HEK293 (cell line): ENCODE results near the gene CATSPERZ.
A peak's percentile ranks its signal among the peaks of the same experiment; 100 is the strongest.

Experiments used
- CTCF ChIA-PET: fragments of 350-600 bp; formaldehyde crosslinking; extraction: SDS; loops from one replicate; lab custom pipeline; 2021; ENCODE audit warnings: antibody characterized with exemption; lab: Yijun Ruan, JAX
- POLR2A ChIA-PET: fragments of 300-600 bp; formaldehyde crosslinking; extraction: SDS; loops from one replicate; lab custom pipeline; 2020; ENCODE audit warnings: antibody characterized with exemption, inconsistent platforms; lab: Yijun Ruan, JAX
- H3K27ac ChIP-seq: fragments of 200-500 bp; sonication (Bioruptor generic); 2 replicates; pipeline ENCODE4 v1.5.1; 2014; ENCODE audit warnings: low read depth, low read length, control low read depth, inconsistent platforms; ENCODE audit errors: extremely low read depth
- H3K36me3 ChIP-seq, 2 experiments: fragments of 200-500 bp in 1 of 2; sonication (Bioruptor generic) in 1 of 2; 1 replicate in 1 of 2; 2 replicates in 1 of 2; pipeline ENCODE4 v1.5.1; 2014 to 2017; ENCODE audit warnings: inconsistent platforms in 2 of 2, low read length in 2 of 2; ENCODE audit not compliant: control insufficient read depth in 2 of 2, insufficient read depth in 1 of 2
- H3K4me1 ChIP-seq: fragments of 200-500 bp; sonication (Bioruptor generic); 2 replicates; pipeline ENCODE4 v1.5.1; 2014; ENCODE audit warnings: mild to moderate bottlenecking, low read length, inconsistent platforms; ENCODE audit not compliant: control insufficient read depth, insufficient read depth
- H3K4me3 ChIP-seq: 2 replicates; pipeline ENCODE4 v1.5.1; 2011; ENCODE audit warnings: low read depth, mild to moderate bottlenecking, control low read depth, low read length, moderate library complexity
- H3K9me3 ChIP-seq: fragments of 200-500 bp; sonication (Bioruptor generic); 2 replicates; pipeline ENCODE4 v1.5.1; 2014; ENCODE audit warnings: low read depth, low read length, inconsistent platforms; ENCODE audit not compliant: control insufficient read depth, insufficient read depth
- GLI2 ChIP-seq: fragments of 450-650 bp; formaldehyde crosslinking; IDR thresholded peaks from 2 replicates; pipeline ENCODE4; 2017; ENCODE audit warnings: missing biosample characterization, missing genetic modification characterization, low read depth, borderline replicate concordance
- GLIS1 ChIP-seq: fragments of 450-650 bp; formaldehyde crosslinking; IDR thresholded peaks from 2 replicates; pipeline ENCODE4 v1.5.1; 2016; ENCODE audit warnings: missing biosample characterization, missing genetic modification characterization
- KLF7 ChIP-seq: fragments of 450-650 bp; formaldehyde crosslinking; IDR thresholded peaks from 2 replicates; pipeline ENCODE4 v1.5.1; 2016; ENCODE audit warnings: missing biosample characterization, missing genetic modification characterization, borderline replicate concordance
- SALL2 ChIP-seq: fragments of 450-650 bp; formaldehyde crosslinking; IDR thresholded peaks from 2 replicates; pipeline ENCODE4 v1.5.0; 2017; ENCODE audit warnings: missing biosample characterization, mild to moderate bottlenecking, missing genetic modification characterization, borderline replicate concordance
- ZBTB17 ChIP-seq: fragments of 450-650 bp; formaldehyde crosslinking; IDR thresholded peaks from 2 replicates; pipeline ENCODE4 v1.5.1; 2016; ENCODE audit warnings: missing biosample characterization, missing genetic modification characterization
- ZBTB21 ChIP-seq: fragments of 450-650 bp; formaldehyde crosslinking; IDR thresholded peaks from 2 replicates; pipeline ENCODE4 v1.5.1; 2017; ENCODE audit warnings: missing biosample characterization, missing genetic modification characterization
- ZEB2 ChIP-seq: fragments of 450-650 bp; formaldehyde crosslinking; IDR thresholded peaks from 2 replicates; pipeline ENCODE4 v1.5.1; 2016; ENCODE audit warnings: missing biosample characterization, missing genetic modification characterization
- ZNF768 ChIP-seq: fragments of 450-650 bp; formaldehyde crosslinking; IDR thresholded peaks from 2 replicates; pipeline ENCODE4 v1.5.1; 2018; ENCODE audit warnings: missing biosample characterization, mild to moderate bottlenecking, missing genetic modification characterization
- TF ChIP-seq, protein P1 (sequence below): fragments of 450-650 bp; formaldehyde crosslinking; IDR thresholded peaks from 2 replicates; pipeline ENCODE4 v1.5.1; 2016; ENCODE audit warnings: missing biosample characterization, missing genetic modification characterization, low read depth
- TF ChIP-seq, protein P2 (sequence below): fragments of 450-650 bp; IDR thresholded peaks from 2 replicates; pipeline ENCODE4 v1.5.1; 2018; ENCODE audit warnings: missing biosample characterization, mild to moderate bottlenecking, missing genetic modification characterization
- TF ChIP-seq, protein P3 (sequence below): IDR thresholded peaks from 2 replicates; pipeline ENCODE4 v1.6.1; 2011; ENCODE audit warnings: mild to moderate bottlenecking, low read depth, low read length, borderline replicate concordance

The CATSPERZ gene

DNA sequence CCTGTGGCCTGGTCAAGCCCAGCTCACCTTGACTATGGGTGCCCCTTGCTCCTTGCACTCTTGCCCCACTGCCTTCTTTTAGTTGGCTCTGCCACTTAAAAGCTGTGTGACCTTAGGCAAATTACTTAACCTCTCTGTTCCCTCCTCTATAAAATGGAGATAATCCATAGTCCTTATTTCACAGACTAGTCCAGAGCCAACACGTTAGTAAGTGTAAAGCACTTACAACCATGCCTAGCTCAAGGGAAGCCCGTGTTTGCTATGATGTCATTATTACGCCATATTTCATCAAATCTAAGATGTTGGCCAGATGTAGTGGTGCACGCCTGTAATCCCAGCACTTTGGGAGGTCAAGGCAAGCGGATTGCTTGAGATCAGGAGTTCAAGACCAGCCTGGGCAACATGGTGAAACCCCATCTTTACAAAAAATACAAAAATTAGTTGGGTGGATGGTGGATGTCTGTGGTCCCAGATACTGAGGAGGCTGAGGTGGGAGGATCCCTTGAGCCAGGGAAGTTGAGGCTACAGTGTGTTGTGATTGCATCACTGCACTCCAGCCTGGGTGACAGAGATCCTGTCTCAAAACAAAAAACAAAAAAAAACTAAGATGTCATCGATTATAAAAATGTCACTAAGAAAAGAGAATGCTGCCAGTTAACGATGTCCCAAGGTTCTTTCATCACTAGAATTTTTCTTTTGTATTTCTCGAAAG is 37.5 kb downstream of the CATSPERZ start:
- Histone ChIP-seq H3K36me3 (no peaks in the 10 kb centered on the region), H3K9me3 (no peaks in the 10 kb centered on the region), H3K4me1 (no peaks in the 10 kb centered on the region), H3K27ac (no peak overlapping the region), H3K4me3 (no peak overlapping the region)
- TF ChIP-seq, protein P1, sequence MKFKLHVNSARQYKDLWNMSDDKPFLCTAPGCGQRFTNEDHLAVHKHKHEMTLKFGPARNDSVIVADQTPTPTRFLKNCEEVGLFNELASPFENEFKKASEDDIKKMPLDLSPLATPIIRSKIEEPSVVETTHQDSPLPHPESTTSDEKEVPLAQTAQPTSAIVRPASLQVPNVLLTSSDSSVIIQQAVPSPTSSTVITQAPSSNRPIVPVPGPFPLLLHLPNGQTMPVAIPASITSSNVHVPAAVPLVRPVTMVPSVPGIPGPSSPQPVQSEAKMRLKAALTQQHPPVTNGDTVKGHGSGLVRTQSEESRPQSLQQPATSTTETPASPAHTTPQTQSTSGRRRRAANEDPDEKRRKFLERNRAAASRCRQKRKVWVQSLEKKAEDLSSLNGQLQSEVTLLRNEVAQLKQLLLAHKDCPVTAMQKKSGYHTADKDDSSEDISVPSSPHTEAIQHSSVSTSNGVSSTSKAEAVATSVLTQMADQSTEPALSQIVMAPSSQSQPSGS (tag by site-specific recombination) = peak; percentile 70; the same call in 1 of the 2 replicates
- TF ChIP-seq ZNF768 (tag by site-specific recombination) (peak; percentile 87; the same call in 1 of the 2 replicates), ZBTB17 (tag by site-specific recombination) (no peak)
- POLR2A ChIA-PET = no interaction called here
- CTCF ChIA-PET = interaction anchor here (0.9 to 9.6 kb wide), 3 partner anchors 18 to 33 kb away, joined by 3 to 81 read pairs (median 7); partner anchors contain the start of genes PRDX5 and RPS6KA4

DNA sequence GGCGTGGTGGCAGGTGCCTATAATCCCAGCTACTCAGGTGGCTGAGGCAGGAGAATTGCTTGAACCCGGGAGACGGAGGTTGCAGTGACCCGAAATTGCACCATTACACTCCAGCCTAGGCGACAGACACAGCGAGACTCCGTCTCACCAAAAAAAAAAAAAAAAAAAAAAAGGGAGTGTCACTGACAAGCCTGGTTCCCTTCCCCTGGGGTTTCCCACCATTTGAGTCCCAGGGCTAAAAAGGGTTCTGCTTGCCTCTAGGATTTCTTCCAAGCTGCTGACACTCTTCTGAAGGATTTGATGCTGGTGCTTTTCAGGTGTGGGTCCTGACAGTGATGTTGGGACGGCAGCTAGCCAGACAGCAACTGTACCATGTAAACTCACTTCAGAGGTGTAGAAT is 38.6 kb downstream of the CATSPERZ start:
- CTCF ChIA-PET = interaction anchor here (0.6 to 9.6 kb wide), 4 partner anchors 17 to 423 kb away, joined by 3 to 81 read pairs (median 5); partner anchors contain the start of gene RPS6KA4

DNA sequence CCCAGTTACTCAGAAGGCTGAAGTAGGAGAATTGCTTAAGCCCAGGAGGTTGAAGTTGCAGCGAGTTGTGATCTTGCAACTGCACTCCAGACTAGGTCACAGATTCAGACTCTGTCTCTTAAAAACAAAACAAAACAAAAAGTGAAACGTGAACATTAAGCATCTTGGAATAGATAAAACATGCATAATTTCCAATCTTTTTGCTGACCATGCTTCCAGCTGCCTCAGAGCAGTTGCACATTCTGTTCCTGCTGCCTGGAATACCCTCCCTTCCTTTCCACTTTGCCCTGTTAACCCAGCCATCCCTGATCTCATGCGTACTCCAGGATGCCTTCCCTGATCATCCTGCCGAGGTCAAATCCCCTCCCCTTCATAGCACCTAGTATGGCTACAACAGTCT is 39.1 kb downstream of the CATSPERZ start:
- Histone ChIP-seq H3K9me3 (no peaks in the 10 kb centered on the region), H3K27ac (no peak overlapping the region), H3K4me1 (no peaks in the 10 kb centered on the region), H3K36me3 (no peaks in the 10 kb centered on the region), H3K4me3 (no peak overlapping the region)
- TF ChIP-seq GLI2 (tag by site-specific recombination) (no peak), GLIS1 (no peak), SALL2 (tag by site-specific recombination) (no peak), ZEB2 (tag by site-specific recombination) (no peak), KLF7 (tag by site-specific recombination) (no peak)
- TF ChIP-seq, protein P2, sequence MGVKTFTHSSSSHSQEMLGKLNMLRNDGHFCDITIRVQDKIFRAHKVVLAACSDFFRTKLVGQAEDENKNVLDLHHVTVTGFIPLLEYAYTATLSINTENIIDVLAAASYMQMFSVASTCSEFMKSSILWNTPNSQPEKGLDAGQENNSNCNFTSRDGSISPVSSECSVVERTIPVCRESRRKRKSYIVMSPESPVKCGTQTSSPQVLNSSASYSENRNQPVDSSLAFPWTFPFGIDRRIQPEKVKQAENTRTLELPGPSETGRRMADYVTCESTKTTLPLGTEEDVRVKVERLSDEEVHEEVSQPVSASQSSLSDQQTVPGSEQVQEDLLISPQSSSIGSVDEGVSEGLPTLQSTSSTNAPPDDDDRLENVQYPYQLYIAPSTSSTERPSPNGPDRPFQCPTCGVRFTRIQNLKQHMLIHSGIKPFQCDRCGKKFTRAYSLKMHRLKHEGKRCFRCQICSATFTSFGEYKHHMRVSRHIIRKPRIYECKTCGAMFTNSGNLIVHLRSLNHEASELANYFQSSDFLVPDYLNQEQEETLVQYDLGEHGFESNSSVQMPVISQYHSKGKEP (tag by site-specific recombination) = no peak
- TF ChIP-seq, protein P1 (tag by site-specific recombination) = no peak
- TF ChIP-seq, protein P3, sequence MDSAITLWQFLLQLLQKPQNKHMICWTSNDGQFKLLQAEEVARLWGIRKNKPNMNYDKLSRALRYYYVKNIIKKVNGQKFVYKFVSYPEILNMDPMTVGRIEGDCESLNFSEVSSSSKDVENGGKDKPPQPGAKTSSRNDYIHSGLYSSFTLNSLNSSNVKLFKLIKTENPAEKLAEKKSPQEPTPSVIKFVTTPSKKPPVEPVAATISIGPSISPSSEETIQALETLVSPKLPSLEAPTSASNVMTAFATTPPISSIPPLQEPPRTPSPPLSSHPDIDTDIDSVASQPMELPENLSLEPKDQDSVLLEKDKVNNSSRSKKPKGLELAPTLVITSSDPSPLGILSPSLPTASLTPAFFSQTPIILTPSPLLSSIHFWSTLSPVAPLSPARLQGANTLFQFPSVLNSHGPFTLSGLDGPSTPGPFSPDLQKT = no peak
- POLR2A ChIA-PET = no interaction called here
- CTCF ChIA-PET = interaction anchor here (0.5 to 9.6 kb wide), 4 partner anchors 17 to 422 kb away, joined by 3 to 81 read pairs (median 3); partner anchors contain the start of genes FKBP2 and RPS6KA4

More for the DNA sequence above, 38.6 kb downstream of the CATSPERZ start:
- H3K4me3 ChIP-seq = no peak overlapping the region
- no peaks in the 10 kb centered on the region for H3K4me1 ChIP-seq
- H3K9me3 ChIP-seq = no peaks in the 10 kb centered on the region
- TF ChIP-seq ZBTB21 (tag by site-specific recombination) = no peak
- no peaks in the 10 kb centered on the region for H3K36me3 ChIP-seq
- H3K27ac ChIP-seq = no peak overlapping the region
- POLR2A ChIA-PET = no interaction called here
